HEK293T (cell line): Measurements from ENCODE around the gene SETD1B.

Experiments
- CTCF ChIA-PET: fragments of 350-600 bp; formaldehyde crosslinking; extraction: SDS; loops from one replicate; lab custom pipeline; 2021; ENCODE audit warnings: antibody characterized with exemption, inconsistent platforms; lab: Yijun Ruan, JAX
- POLR2A ChIA-PET: fragments of 350-600 bp; formaldehyde crosslinking; extraction: SDS; loops from one replicate; lab custom pipeline; 2020; ENCODE audit warnings: antibody characterized with exemption, inconsistent platforms; lab: Yijun Ruan, JAX
- DNase-seq: peaks from one replicate; pipeline ENCODE4 v3.0.0; 2012; ENCODE audit warnings: mixed read lengths; ENCODE audit errors: extremely low spot score
- ARNT ChIP-seq: fragments of 450-650 bp; IDR thresholded peaks from 2 replicates; pipeline ENCODE4 v1.6.1; 2017; ENCODE audit warnings: mild to moderate bottlenecking
- BHLHE40 ChIP-seq: fragments of 450-650 bp; IDR thresholded peaks from 2 replicates; pipeline ENCODE4 v1.6.1; 2016; ENCODE audit warnings: mild to moderate bottlenecking, moderate library complexity, borderline replicate concordance
- CTBP1 ChIP-seq: fragments of 450-650 bp; IDR thresholded peaks from 2 replicates; pipeline ENCODE4 v1.6.1; 2016; ENCODE audit warnings: borderline replicate concordance
- ELF4 ChIP-seq: fragments of 450-650 bp; IDR thresholded peaks from 2 replicates; pipeline ENCODE4 v1.6.1; 2017; ENCODE audit warnings: antibody characterized with exemption
- FOXA1 ChIP-seq: fragments of 450-650 bp; IDR thresholded peaks from 2 replicates; pipeline ENCODE4 v1.6.1; 2016; ENCODE audit warnings: mild to moderate bottlenecking
- FOXK2 ChIP-seq: fragments of 450-650 bp; IDR thresholded peaks from 2 replicates; pipeline ENCODE4 v1.6.1; 2016; ENCODE audit warnings: mild to moderate bottlenecking
- FOXM1 ChIP-seq: fragments of 450-650 bp; IDR thresholded peaks from 2 replicates; pipeline ENCODE4 v1.6.1; 2017; ENCODE audit warnings: mild to moderate bottlenecking, borderline replicate concordance
- HDGF ChIP-seq: fragments of 450-650 bp; IDR thresholded peaks from 2 replicates; pipeline ENCODE4 v1.6.1; 2017; ENCODE audit warnings: antibody characterized with exemption, borderline replicate concordance
- L3MBTL2 ChIP-seq: fragments of 450-650 bp; conservative IDR thresholded peaks from 2 replicates; pipeline ENCODE4 v1.6.1; 2016; ENCODE audit warnings: mild to moderate bottlenecking
- LEF1 ChIP-seq: fragments of 450-650 bp; IDR thresholded peaks from 2 replicates; pipeline ENCODE4 v1.6.1; 2017; ENCODE audit warnings: mild to moderate bottlenecking, borderline replicate concordance
- NFRKB ChIP-seq: fragments of 450-650 bp; IDR thresholded peaks from 2 replicates; pipeline ENCODE4 v1.6.1; 2016; ENCODE audit warnings: mild to moderate bottlenecking, moderate library complexity
- SP1 ChIP-seq: fragments of 450-650 bp; IDR thresholded peaks from 2 replicates; pipeline ENCODE4 v1.6.1; 2017
- SUZ12 ChIP-seq: fragments of 450-650 bp; IDR thresholded peaks from 2 replicates; pipeline ENCODE4 v1.6.1; 2016; ENCODE audit warnings: mild to moderate bottlenecking
- TARDBP ChIP-seq: fragments of 450-650 bp; IDR thresholded peaks from 2 replicates; pipeline ENCODE4 v1.6.1; 2016
- ZNF384 ChIP-seq: fragments of 450-650 bp; IDR thresholded peaks from 2 replicates; pipeline ENCODE4 v1.6.1; 2016
- TF ChIP-seq, protein P1 (sequence below): fragments of 450-650 bp; IDR thresholded peaks from 2 replicates; pipeline ENCODE4 v1.6.1; 2016

SETD1B gene

DNA sequence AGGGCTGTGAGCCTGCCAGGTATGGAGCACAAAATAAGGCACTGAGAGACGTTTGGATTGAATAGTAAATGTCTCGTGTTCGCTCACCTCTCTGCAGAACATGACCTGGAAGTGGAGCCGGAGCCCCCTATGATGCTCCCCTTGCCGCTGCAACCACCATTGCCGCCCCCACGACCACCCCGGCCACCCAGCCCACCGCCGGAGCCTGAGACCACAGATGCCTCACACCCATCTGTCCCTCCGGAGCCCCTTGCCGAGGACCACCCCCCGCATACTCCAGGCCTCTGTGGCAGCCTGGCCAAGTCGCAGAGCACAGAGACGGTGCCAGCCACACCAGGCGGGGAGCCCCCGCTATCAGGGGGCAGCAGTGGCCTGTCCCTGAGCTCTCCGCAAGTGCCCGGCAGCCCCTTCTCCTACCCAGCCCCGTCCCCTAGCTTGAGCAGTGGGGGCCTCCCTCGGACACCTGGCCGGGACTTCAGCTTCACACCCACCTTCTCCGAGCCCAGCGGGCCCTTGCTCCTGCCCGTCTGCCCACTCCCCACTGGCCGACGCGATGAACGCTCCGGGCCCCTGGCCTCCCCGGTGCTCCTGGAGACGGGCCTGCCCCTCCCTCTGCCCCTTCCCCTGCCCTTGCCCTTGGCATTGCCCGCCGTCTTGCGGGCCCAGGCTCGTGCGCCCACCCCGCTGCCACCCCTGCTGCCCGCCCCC is 18.7 kb downstream of the SETD1B start:
- POLR2A ChIA-PET: no interaction called here
- CTCF ChIA-PET: no interaction called here
- no peak for DNase-seq
- TF ChIP-seq SP1 (no peak), ARNT (no peak), ELF4 (no peak), NFRKB (no peak), FOXK2 (no peak), FOXA1 (no peak), ZNF384 (no peak), BHLHE40 (no peak), SUZ12 (no peak), HDGF (no peak), TARDBP (no peak)
- TF ChIP-seq, protein P1, sequence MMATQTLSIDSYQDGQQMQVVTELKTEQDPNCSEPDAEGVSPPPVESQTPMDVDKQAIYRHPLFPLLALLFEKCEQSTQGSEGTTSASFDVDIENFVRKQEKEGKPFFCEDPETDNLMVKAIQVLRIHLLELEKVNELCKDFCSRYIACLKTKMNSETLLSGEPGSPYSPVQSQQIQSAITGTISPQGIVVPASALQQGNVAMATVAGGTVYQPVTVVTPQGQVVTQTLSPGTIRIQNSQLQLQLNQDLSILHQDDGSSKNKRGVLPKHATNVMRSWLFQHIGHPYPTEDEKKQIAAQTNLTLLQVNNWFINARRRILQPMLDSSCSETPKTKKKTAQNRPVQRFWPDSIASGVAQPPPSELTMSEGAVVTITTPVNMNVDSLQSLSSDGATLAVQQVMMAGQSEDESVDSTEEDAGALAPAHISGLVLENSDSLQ: no peak

DNA sequence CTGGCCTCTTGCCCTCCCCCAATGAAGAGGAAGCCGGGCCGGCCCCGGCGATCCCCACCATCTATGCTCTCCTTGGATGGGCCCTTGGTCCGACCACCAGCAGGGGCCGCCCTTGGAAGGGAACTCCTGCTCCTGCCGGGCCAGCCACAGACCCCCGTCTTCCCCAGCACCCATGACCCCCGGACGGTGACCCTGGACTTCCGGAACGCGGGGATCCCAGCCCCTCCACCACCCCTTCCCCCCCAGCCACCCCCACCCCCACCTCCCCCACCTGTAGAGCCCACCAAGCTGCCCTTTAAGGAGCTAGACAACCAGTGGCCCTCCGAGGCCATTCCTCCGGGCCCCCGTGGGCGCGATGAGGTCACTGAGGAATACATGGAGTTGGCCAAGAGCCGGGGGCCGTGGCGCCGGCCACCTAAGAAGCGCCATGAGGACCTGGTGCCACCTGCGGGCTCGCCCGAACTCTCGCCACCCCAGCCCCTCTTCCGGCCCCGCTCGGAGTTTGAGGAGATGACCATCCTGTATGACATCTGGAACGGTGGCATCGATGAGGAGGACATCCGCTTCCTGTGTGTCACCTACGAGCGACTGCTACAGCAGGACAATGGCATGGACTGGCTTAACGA is 19.4 kb downstream of the SETD1B start:
- TF ChIP-seq, protein P1: no peak
- no peak for TF ChIP-seq FOXA1
- TF ChIP-seq FOXM1: no peak
- no peak for TF ChIP-seq TARDBP
- no peak for TF ChIP-seq NFRKB
- ChIA-PET POLR2A (no interaction called here), CTCF (interaction anchor here (0.5 to 0.8 kb wide), 2 partner anchors 8 to 11 kb away, joined by 3 read pairs; no protein-coding TSS in a partner anchor)
- no peak for DNase-seq

DNA sequence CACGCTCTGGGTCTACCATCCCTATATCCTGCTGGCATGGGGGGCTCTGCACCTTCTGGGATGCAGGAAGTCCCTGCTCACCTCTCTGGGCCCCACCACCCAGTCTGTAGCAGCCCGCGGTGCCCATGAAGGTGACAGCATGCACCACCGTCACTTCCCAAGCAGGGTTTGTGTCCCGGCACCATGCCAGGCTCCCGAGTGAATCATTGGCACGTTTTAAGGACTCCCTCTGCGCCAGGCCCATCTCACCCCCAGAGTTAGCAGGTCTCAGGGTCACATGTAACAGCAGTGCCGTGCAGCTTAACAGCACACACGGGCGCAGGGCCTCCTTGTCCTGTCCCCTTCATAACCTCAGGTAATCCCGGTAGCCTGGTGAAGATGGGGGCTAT is 19.9 kb downstream of the SETD1B start:
- CTCF ChIA-PET: interaction anchor here (0.5 to 0.8 kb wide), 2 partner anchors 8 to 12 kb away, joined by 3 read pairs; no protein-coding TSS in a partner anchor
- POLR2A ChIA-PET: no interaction called here
- TF ChIP-seq FOXM1: no peak
- DNase-seq: no peak

DNA sequence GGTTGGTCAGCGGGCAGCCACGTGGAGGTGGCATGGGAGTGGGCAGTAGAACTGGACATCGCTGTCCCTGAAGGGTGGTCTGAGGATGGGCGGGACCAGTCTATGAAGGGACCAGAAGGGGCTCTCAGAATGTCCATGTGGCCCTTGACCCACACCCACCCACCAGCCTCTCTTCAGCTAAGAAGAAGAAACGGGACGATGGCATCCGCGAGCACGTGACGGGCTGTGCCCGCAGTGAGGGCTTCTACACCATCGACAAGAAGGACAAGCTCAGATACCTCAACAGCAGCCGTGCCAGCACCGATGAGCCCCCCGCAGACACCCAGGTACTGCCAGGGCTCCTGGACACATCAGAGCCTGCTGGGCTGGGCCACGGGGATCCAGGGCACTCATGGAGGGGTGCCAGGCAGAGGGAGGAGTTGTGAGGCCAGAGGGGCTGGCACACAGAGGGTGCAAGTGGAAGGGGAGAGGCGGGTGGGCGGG is 21.3 kb downstream of the SETD1B start:
- ChIA-PET CTCF (interaction anchor here (0.8 kb wide), 1 partner anchor 15 kb away, joined by 5 read pairs; no protein-coding TSS in a partner anchor), POLR2A (interaction anchor here (1.1 kb wide), 1 partner anchor 17 kb away, joined by 3 read pairs; no protein-coding TSS in a partner anchor)
- DNase-seq: no peak
- TF ChIP-seq, protein P1: no peak
- no peak for TF ChIP-seq ELF4
- TF ChIP-seq FOXK2: no peak
- TF ChIP-seq TARDBP: no peak
- no peak for TF ChIP-seq HDGF
- no peak for TF ChIP-seq CTBP1
- TF ChIP-seq ZNF384: no peak
- TF ChIP-seq LEF1: no peak
- no peak for TF ChIP-seq L3MBTL2
- no peak for TF ChIP-seq NFRKB
- no peak for TF ChIP-seq FOXA1

DNA sequence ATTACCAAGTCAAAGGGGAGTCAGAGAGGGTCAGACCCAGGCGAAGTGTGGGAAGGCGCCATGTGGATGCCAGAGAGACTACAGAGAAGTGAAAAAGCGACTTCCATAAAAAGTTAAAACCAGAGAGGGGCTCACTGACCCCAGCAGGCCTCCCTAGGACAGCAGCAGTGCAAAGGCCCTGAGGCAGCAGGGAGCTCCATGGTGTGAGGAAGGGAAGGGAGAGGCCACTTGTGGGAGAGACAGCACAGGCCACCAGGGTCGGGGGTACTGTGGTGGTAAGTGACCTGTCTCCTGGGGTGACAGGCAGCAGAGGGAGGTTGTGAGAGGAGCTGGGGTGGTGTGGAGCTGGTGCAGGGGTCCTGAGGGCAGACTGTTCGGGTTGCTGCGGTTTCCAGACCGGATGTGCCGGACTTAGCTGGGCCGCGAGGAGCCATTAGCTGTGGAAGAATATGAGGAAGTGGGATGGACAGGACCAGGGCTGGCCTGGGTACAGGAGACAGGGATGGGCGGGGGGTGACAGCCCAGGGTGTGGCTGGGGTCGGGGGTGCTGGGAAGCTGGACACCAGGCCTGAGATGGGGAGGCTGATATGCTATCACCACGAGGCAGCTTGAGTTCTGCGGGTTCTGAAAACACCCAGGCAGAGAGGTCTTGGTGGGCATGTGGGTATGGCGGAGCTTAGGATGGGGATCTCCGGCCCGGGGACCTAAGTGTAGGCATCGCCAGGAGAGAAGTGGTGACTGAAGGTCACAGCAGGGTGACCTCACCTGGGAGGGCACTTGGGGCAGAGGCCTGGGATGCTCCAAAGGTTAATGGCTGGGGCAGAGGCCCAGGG is 22.7 kb downstream of the SETD1B start:
- CTCF ChIA-PET: interaction anchor here (1.9 kb wide), 1 partner anchor 32 kb away, joined by 5 read pairs; the partner anchor contains the start of gene RHOF
- no peak for DNase-seq
- POLR2A ChIA-PET: interaction anchor here (0.9 to 1.4 kb wide), 3 partner anchors 10 to 62 kb away, joined by 3 to 5 read pairs (median 4); partner anchors contain the start of gene PSMD9
- no peak for TF ChIP-seq FOXM1

DNA sequence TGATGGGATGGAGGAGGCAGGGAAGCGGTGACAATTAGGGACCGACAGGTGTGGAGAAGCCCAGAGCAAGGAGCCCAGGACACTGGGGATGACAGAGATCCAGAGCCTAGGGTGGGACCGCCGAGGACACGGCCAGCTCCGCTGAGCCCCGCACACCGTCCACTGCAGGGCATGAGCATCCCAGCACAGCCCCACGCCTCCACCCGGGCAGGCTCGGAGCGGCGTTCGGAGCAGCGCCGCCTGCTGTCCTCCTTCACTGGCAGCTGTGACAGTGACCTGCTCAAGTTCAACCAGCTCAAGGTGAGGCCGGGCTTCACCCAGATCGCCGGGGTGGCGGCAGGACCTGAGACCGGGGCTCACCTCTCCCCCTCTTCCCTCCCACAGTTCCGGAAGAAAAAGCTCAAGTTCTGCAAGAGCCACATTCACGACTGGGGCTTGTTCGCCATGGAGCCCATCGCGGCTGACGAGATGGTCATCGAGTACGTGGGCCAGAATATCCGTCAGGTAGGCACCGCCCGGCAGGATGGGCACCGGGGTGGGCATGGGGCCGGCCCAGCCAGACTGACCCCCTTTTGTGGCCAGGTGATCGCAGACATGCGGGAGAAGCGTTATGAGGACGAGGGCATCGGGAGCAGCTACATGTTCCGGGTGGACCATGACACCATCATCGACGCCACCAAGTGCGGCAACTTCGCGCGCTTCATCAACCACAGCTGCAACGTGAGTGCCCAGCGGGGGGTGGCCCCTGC is 23.7 kb downstream of the SETD1B start:
- DNase-seq: no peak
- ChIA-PET CTCF (interaction anchor here (1.9 kb wide), 1 partner anchor 33 kb away, joined by 5 read pairs; the partner anchor contains the start of gene RHOF), POLR2A (interaction anchor here (0.9 to 1.4 kb wide), 4 partner anchors 9 to 61 kb away, joined by 3 to 5 read pairs (median 4); partner anchors contain the start of gene PSMD9)
- no peak for TF ChIP-seq LEF1
- no peak for TF ChIP-seq CTBP1
- no peak for TF ChIP-seq FOXM1
- TF ChIP-seq ELF4: no peak
- no peak for TF ChIP-seq ARNT
- TF ChIP-seq BHLHE40: no peak
- TF ChIP-seq TARDBP: no peak
- no peak for TF ChIP-seq FOXA1
- TF ChIP-seq HDGF: no peak
- TF ChIP-seq FOXK2: no peak
- no peak for TF ChIP-seq L3MBTL2
- TF ChIP-seq, protein P1: no peak
- no peak for TF ChIP-seq NFRKB
- no peak for TF ChIP-seq ZNF384
- TF ChIP-seq SUZ12: no peak
- TF ChIP-seq SP1: no peak
